ENCODE measurements around the gene AKNA. TPM values are rescaled to one million over a fixed set of nuclear protein-coding genes. Genes with fewer than 3 reads are reported as not detected.
A peak's percentile ranks its signal among the peaks of the same experiment; 100 is the strongest.

The AKNA gene
- total RNA-seq, 1 donor from 2014 or later: 16.6 TPM

- H3K27me3 Mint-ChIP-seq (ENCODE audit: low read depth): no peaks in the 10 kb centered on the region
- no peak for TF ChIP-seq CTCF (conservative IDR thresholded peaks at IDR 0.05)
- H3K4me3 Mint-ChIP-seq: peak overlapping the region; percentile 9
- peaks cover 45% of the 10 kb centered on the region for H3K4me1 Mint-ChIP-seq
- H3K9me3 Mint-ChIP-seq: no peaks in the 10 kb centered on the region
- no peak for DNase-seq (ENCODE audit: low read depth, low spot score)
- H3K27ac Mint-ChIP-seq (ENCODE audit: unreplicated experiment): no peak overlapping the region
- H3K36me3 Mint-ChIP-seq (ENCODE audit: low read depth): no peaks in the 10 kb centered on the region
These were observed 3.2 kb upstream of the AKNA start for GRCh38 chr9:114390952-114391351.

GRCh38 chr9:114389612-114390368, 2.0 kb upstream of the AKNA start:
- no peak for TF ChIP-seq CTCF (conservative IDR thresholded peaks at IDR 0.05)
- Mint-ChIP-seq H3K4me1 (peaks cover 47% of the 10 kb centered on the region), H3K9me3 (no peaks in the 10 kb centered on the region), H3K4me3 (peak overlapping the region; percentile 34), H3K27me3 (ENCODE audit: low read depth) (no peaks in the 10 kb centered on the region), H3K36me3 (ENCODE audit: low read depth) (no peaks in the 10 kb centered on the region), H3K27ac (ENCODE audit: unreplicated experiment) (no peak overlapping the region)
- DNase-seq (ENCODE audit: low read depth, low spot score): no peak

GRCh38 chr9:114388764-114389375, 1.1 kb upstream of the AKNA start:
- no peak for TF ChIP-seq CTCF (conservative IDR thresholded peaks at IDR 0.05)
- no peak for DNase-seq (ENCODE audit: low read depth, low spot score)
- no peaks in the 10 kb centered on the region for H3K9me3 Mint-ChIP-seq

GRCh38 chr9:114388357-114388682, 538 bp upstream of the AKNA start:
- TF ChIP-seq CTCF (conservative IDR thresholded peaks at IDR 0.05): no peak
- no peaks in the 10 kb centered on the region for H3K9me3 Mint-ChIP-seq
- H3K27me3 Mint-ChIP-seq (ENCODE audit: low read depth): no peaks in the 10 kb centered on the region
- no peak for DNase-seq (ENCODE audit: low read depth, low spot score)
- H3K27ac Mint-ChIP-seq (ENCODE audit: unreplicated experiment): no peak overlapping the region
- H3K4me3 Mint-ChIP-seq: peak overlapping the region; percentile 85
- peaks cover 60% of the 10 kb centered on the region for H3K4me1 Mint-ChIP-seq
- H3K36me3 Mint-ChIP-seq (ENCODE audit: low read depth): no peaks in the 10 kb centered on the region

More at GRCh38 chr9:114388764-114389375, 1.1 kb upstream of the AKNA start:
- H3K4me3 Mint-ChIP-seq: no peak overlapping the region
- H3K27ac Mint-ChIP-seq (ENCODE audit: unreplicated experiment): no peak overlapping the region
- no peaks in the 10 kb centered on the region for H3K36me3 Mint-ChIP-seq (ENCODE audit: low read depth)
- H3K4me1 Mint-ChIP-seq: peaks cover 54% of the 10 kb centered on the region
- H3K27me3 Mint-ChIP-seq (ENCODE audit: low read depth): no peaks in the 10 kb centered on the region

- peaks cover 70% of the 10 kb centered on the region for H3K4me1 Mint-ChIP-seq
- no peaks in the 10 kb centered on the region for H3K36me3 Mint-ChIP-seq (ENCODE audit: low read depth)
- TF ChIP-seq CTCF (conservative IDR thresholded peaks at IDR 0.05): no peak
- DNase-seq (ENCODE audit: low read depth, low spot score): no peak
- no peaks in the 10 kb centered on the region for H3K27me3 Mint-ChIP-seq (ENCODE audit: low read depth)
- no peaks in the 10 kb centered on the region for H3K9me3 Mint-ChIP-seq
- H3K27ac Mint-ChIP-seq (ENCODE audit: unreplicated experiment): peak overlapping the region; percentile 97
- H3K4me3 Mint-ChIP-seq: peak overlapping the region; percentile 85
These were observed 699 bp downstream of the AKNA start for GRCh38 chr9:114386886-114387679.
